A549 (cell line): ENCODE results near the gene NOTCH2. TPM values are rescaled to one million over a fixed set of nuclear protein-coding genes. Genes with fewer than 3 reads are reported as not detected.

Source experiments
- ATAC-seq, 2 experiments: fragments of 200-7000 bp in 1 of 2; fragments of >200 bp in 1 of 2; cut with Nextera tagmentation in 1 of 2; cut with Tn5 transposase in 1 of 2; 3 replicates each; pipeline versions ENCODE4 v1.8.0 to v1.9.1; 2018 to 2020; ENCODE audit warnings: mild to moderate bottlenecking in 1 of 2, moderate library complexity in 1 of 2
- CTCF ChIA-PET: fragments of 300-600 bp; sonication (Branson Sonifier 250); formaldehyde crosslinking; extraction: SDS; loops from one replicate; lab custom pipeline; 2021; ENCODE audit warnings: antibody characterized with exemption, inconsistent platforms; lab: Yijun Ruan, JAX
- POLR2A ChIA-PET: fragments of 350-600 bp; formaldehyde crosslinking; extraction: SDS; loops from one replicate; lab custom pipeline; 2021; ENCODE audit warnings: antibody characterized with exemption, inconsistent platforms; lab: Yijun Ruan, JAX
- DNase-seq, 2 experiments: peaks; one replicate each; pipeline versions ENCODE4 v3.0.0 to v3.0.0-alpha.2; 2011 to 2016; ENCODE audit warnings: low read depth in 1 of 2, low spot score in 1 of 2
- FAIRE-seq: peaks from 2 replicates; lab custom pipeline; 2011; peaks lifted over from hg19 to GRCh38; lab: Jason Lieb, UNC
- H3K27ac ChIP-seq, 2 experiments: fragments of >200 bp; sonication (Bioruptor Twin); formaldehyde crosslinking; 3 replicates each; pipeline ENCODE4 v1.5.1; 2016 to 2017
- H3K4me1 ChIP-seq: fragments of >200 bp; sonication (Bioruptor Twin); formaldehyde crosslinking; 3 replicates; pipeline ENCODE4 v1.6.1; 2016
- H3K4me2 ChIP-seq: fragments of >200 bp; sonication (Bioruptor Twin); formaldehyde crosslinking; 3 replicates; pipeline ENCODE4 v1.6.1; 2016
- H3K4me3 ChIP-seq: fragments of >200 bp; sonication (Bioruptor Twin); formaldehyde crosslinking; 3 replicates; pipeline ENCODE4 v1.5.1; 2016
- H3K9me3 ChIP-seq: fragments of >200 bp; sonication (Bioruptor Twin); formaldehyde crosslinking; 3 replicates; pipeline ENCODE4 v1.6.1; 2016
- BHLHE40 ChIP-seq: IDR thresholded peaks from 2 replicates; pipeline ENCODE4 v1.6.1; 2012; ENCODE audit warnings: low read depth, low read length, inconsistent platforms
- CBX2 ChIP-seq: fragments of 200-600 bp; sonication (generic); IDR thresholded peaks from 2 replicates; pipeline ENCODE4 v1.6.1; 2016; ENCODE audit warnings: low read depth, mild to moderate bottlenecking, borderline replicate concordance
- CBX8 ChIP-seq: fragments of 200-600 bp; sonication (generic); IDR thresholded peaks from 2 replicates; pipeline ENCODE4 v1.6.1; 2016
- CHD4 ChIP-seq: fragments of 200-600 bp; sonication (generic); IDR thresholded peaks from 2 replicates; pipeline ENCODE4 v1.6.1; 2016; ENCODE audit warnings: antibody characterized with exemption, mild to moderate bottlenecking, borderline replicate concordance
- EP300 ChIP-seq, 2 experiments: fragments of >200 bp; sonication (Bioruptor Twin); formaldehyde crosslinking; IDR thresholded peaks; 2 replicates in 1 of 2; 3 replicates in 1 of 2; pipeline ENCODE4 v1.6.1; 2016 to 2017
- ESRRA ChIP-seq: fragments of 150-350 bp; IDR thresholded peaks from 2 replicates; pipeline ENCODE4 v1.6.1; 2014; ENCODE audit warnings: mild to moderate bottlenecking, low read length, borderline replicate concordance
- FOSB ChIP-seq: fragments of 250-450 bp; sonication (Bioruptor Pico); IDR thresholded peaks from 2 replicates; pipeline ENCODE4 v1.5.0; 2020; ENCODE audit warnings: mild to moderate bottlenecking, moderate library complexity
- HEYL ChIP-seq: fragments of 250-450 bp; sonication (Bioruptor Pico); IDR thresholded peaks from 2 replicates; pipeline ENCODE4 v1.8.0; 2021; ENCODE audit warnings: mild to moderate bottlenecking, moderate library complexity
- HOXB13 ChIP-seq: fragments of 250-450 bp; sonication (Bioruptor Pico); IDR thresholded peaks from 2 replicates; pipeline ENCODE4 v1.5.0; 2020; ENCODE audit warnings: low read depth, mild to moderate bottlenecking, moderate library complexity
- HOXB5 ChIP-seq: fragments of 250-450 bp; sonication (Bioruptor Pico); IDR thresholded peaks from 2 replicates; pipeline ENCODE4 v1.5.0; 2020; ENCODE audit warnings: mild to moderate bottlenecking, moderate library complexity
- JUN ChIP-seq, 2 experiments: fragments of >200 bp; sonication (Bioruptor Twin); formaldehyde crosslinking; IDR thresholded peaks; 2 replicates in 1 of 2; 3 replicates in 1 of 2; pipeline ENCODE4 v1.6.1; 2016 to 2017
- KDM1A ChIP-seq: fragments of 200-600 bp; sonication (generic); IDR thresholded peaks from 2 replicates; pipeline ENCODE4 v1.6.1; 2016; ENCODE audit warnings: low read depth, mild to moderate bottlenecking
- KDM5A ChIP-seq: fragments of 200-600 bp; sonication (generic); IDR thresholded peaks from 2 replicates; pipeline ENCODE4 v1.6.1; 2016; ENCODE audit warnings: antibody characterized with exemption, mild to moderate bottlenecking
- MAFK ChIP-seq: fragments of 450-650 bp; IDR thresholded peaks from 2 replicates; pipeline ENCODE4 v1.6.1; 2014; ENCODE audit not compliant: partially characterized antibody
- MAZ ChIP-seq: fragments of 150-350 bp; IDR thresholded peaks from 2 replicates; pipeline ENCODE4 v1.6.1; 2014; ENCODE audit warnings: antibody characterized with exemption, low read depth, low read length, borderline replicate concordance
- NFE2L2 ChIP-seq: fragments of 150-350 bp; conservative IDR thresholded peaks from 2 replicates; pipeline ENCODE4 v1.6.1; 2014; ENCODE audit warnings: low read length
- PHF8 ChIP-seq: fragments of 200-600 bp; sonication (generic); IDR thresholded peaks from 2 replicates; pipeline ENCODE4 v1.6.1; 2016; ENCODE audit warnings: low read depth, mild to moderate bottlenecking, antibody characterized with exemption, moderate library complexity, borderline replicate concordance
- POLR2A ChIP-seq: IDR thresholded peaks from 2 replicates; pipeline ENCODE4 v1.6.1; 2012; ENCODE audit warnings: mild to moderate bottlenecking, low read length
- RAD21 ChIP-seq, 2 experiments: fragments of >200 bp in 1 of 2; sonication (Bioruptor Twin) in 1 of 2; formaldehyde crosslinking in 1 of 2; IDR thresholded peaks in 1 of 2; conservative IDR thresholded peaks in 1 of 2; 2 replicates in 1 of 2; 3 replicates in 1 of 2; pipeline ENCODE4 v1.6.1; 2012 to 2018; ENCODE audit warnings: inconsistent platforms in 1 of 2
- RCOR1 ChIP-seq: fragments of 150-350 bp; IDR thresholded peaks from 2 replicates; pipeline ENCODE4 v1.6.1; 2014; ENCODE audit warnings: antibody characterized with exemption, low read length, low read depth
- SMC3 ChIP-seq: fragments of >200 bp; sonication (Bioruptor Twin); formaldehyde crosslinking; IDR thresholded peaks from 3 replicates; pipeline ENCODE4 v1.6.1; 2018; ENCODE audit warnings: inconsistent platforms
- SREBF2 ChIP-seq: fragments of 450-650 bp; IDR thresholded peaks from 2 replicates; pipeline ENCODE4 v1.6.1; 2014; ENCODE audit warnings: mild to moderate bottlenecking, moderate library complexity
- ZC3H11A ChIP-seq: fragments of 450-650 bp; IDR thresholded peaks from 2 replicates; pipeline ENCODE4 v1.6.1; 2014; ENCODE audit warnings: antibody characterized with exemption, mild to moderate bottlenecking
- WGBS: methylation state at CpG from one replicate; pipeline ENCODE4 v1.1.6; 2017; ENCODE audit errors: missing lambda C conversion rate; 5-methylcytosine and 5-hydroxymethylcytosine counted together
- polyA plus RNA-seq, 4 experiments: library from polyadenylated mRNA; depleted of rRNA in 3 of 4; stranded (reverse); fragments of >200 nt; fragmentation: RNase III in 1 of 4; extraction: RNeasy Plus Mini Kit Qiagen cat#74134 plus additional on column Dnase treatment in 1 of 4; gene quantifications; 2 replicates in 3 of 4; 3 replicates in 1 of 4; pipeline ENCODE4 v1.2.3, GENCODE V29; 2011 to 2017
- TF ChIP-seq, protein P1 (sequence below): fragments of >200 bp; sonication (Bioruptor Twin); formaldehyde crosslinking; IDR thresholded peaks from 3 replicates; pipeline ENCODE4 v1.5.1; 2016
- TF ChIP-seq, protein P2 (sequence below): fragments of >200 bp; sonication (Bioruptor Twin); formaldehyde crosslinking; IDR thresholded peaks from 2 replicates; pipeline ENCODE4 v1.6.1; 2016
- TF ChIP-seq, protein P3 (sequence below): fragments of 250-450 bp; sonication (Bioruptor Pico); IDR thresholded peaks from 2 replicates; pipeline ENCODE4 v1.5.0; 2020; ENCODE audit warnings: low read depth, mild to moderate bottlenecking, moderate library complexity
- TF ChIP-seq, protein P4 (sequence below): fragments of >200 bp; sonication (Bioruptor Twin); formaldehyde crosslinking; IDR thresholded peaks from 3 replicates; pipeline ENCODE4 v1.6.1; 2016

Gene NOTCH2
- polyA plus RNA-seq, 2 of the 4 experiments (the other 2 are of a cell fraction): 11.6 to 15.0 TPM

DNA sequence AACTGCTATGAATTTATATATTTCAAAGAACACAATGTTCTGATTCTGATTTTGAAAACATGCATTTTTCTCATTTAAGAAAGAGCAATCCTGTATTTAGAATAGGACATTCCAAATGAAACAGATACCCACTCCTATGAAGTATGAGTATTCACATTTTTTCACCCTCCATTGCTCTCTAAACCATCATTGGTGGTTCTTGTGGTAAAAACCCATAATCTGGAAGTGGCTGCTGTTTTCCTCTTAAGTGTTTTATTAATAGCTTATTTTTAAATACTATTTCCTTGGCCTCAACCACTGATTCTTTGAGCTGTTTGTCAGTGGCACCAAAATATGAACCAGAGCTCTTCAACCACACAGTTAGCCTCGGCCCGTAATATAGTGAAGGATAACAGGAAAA is 113.2 kb downstream of the NOTCH2 start:
- CTCF ChIA-PET: interaction anchor here (0.6 to 1.9 kb wide), 2 partner anchors 12 to 18 kb away, joined by 3 to 5 read pairs; no protein-coding TSS in a partner anchor
- POLR2A ChIA-PET: no interaction called here
- no peak for DNase-seq
- TF ChIP-seq FOSB: no peak
- no peak for TF ChIP-seq HOXB5
- TF ChIP-seq ESRRA: no peak
- no peak for TF ChIP-seq MAZ
- TF ChIP-seq KDM5A: no peak
- no peak for TF ChIP-seq BHLHE40
- TF ChIP-seq, protein P1, sequence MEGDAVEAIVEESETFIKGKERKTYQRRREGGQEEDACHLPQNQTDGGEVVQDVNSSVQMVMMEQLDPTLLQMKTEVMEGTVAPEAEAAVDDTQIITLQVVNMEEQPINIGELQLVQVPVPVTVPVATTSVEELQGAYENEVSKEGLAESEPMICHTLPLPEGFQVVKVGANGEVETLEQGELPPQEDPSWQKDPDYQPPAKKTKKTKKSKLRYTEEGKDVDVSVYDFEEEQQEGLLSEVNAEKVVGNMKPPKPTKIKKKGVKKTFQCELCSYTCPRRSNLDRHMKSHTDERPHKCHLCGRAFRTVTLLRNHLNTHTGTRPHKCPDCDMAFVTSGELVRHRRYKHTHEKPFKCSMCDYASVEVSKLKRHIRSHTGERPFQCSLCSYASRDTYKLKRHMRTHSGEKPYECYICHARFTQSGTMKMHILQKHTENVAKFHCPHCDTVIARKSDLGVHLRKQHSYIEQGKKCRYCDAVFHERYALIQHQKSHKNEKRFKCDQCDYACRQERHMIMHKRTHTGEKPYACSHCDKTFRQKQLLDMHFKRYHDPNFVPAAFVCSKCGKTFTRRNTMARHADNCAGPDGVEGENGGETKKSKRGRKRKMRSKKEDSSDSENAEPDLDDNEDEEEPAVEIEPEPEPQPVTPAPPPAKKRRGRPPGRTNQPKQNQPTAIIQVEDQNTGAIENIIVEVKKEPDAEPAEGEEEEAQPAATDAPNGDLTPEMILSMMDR: no peak
- TF ChIP-seq RCOR1: no peak
- TF ChIP-seq EP300 (IDR thresholded peaks at IDR 0.05): no peak
- TF ChIP-seq SMC3: no peak
- TF ChIP-seq MAFK: no peak
- no peak for TF ChIP-seq SREBF2
- TF ChIP-seq PHF8: no peak
- no peak for TF ChIP-seq HOXB13 (CRISPR knock-in tag)
- TF ChIP-seq HEYL (CRISPR knock-in tag): no peak
- TF ChIP-seq, all 56 proteins: peak for 0
- Histone ChIP-seq H3K27ac (no peak overlapping the region), H3K4me2 (no peak overlapping the region), H3K4me1 (no peaks in the 10 kb centered on the region), H3K9me3 (no peaks in the 10 kb centered on the region), H3K4me3 (no peak overlapping the region)
- FAIRE-seq: no peak
- no peak for ATAC-seq
- 94% methylated on average over 2 of the region's 2 CpGs for WGBS

DNA sequence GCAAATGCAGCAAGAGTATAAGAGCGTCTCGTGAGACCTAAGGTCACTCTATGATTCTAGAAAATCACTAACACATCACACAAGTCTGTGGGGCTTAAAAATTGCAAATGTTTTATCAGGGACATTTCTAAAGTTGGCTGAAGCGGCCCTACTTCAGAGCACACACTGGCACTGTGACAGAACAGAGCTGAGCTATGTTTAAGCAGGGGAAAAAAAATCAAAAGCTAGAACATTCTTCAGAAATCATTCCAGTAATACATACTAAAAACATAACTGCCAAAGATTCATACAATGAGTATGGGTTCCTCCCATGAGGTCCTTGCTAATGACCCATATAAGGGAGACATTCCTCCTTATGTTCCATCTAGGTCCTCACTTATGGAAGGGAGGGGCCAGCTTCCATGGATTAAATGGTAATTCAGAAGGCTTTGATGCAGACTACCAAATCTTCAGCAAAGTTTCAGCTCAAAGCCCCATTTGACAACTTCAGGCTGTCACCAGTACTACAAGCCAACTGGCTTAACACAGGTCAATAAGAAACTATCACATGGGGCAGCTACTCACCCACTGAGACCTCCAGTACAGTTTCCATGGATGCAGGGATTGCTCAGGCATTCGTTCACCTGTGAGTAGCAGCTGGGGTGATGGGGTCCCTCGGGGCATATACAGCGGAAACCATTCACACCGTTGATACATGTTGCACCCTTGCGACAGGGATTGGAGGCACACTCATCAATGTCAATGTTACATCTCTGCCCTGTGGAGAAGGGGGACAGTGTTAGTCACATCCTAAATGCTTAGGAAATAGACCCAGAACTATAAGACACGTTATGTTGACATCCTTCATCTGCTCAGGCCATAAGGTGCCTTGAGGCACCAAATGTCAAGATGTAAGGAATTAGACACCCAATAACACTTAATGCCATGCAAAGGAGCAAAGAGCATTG is 114.7 kb downstream of the NOTCH2 start:
- Histone ChIP-seq H3K27ac (no peak overlapping the region), H3K4me3 (no peak overlapping the region), H3K4me1 (no peaks in the 10 kb centered on the region), H3K9me3 (no peaks in the 10 kb centered on the region), H3K4me2 (no peak overlapping the region)
- no peak for DNase-seq
- ChIA-PET POLR2A (no interaction called here), CTCF (interaction anchor here (1.8 kb wide), 1 partner anchor 13 kb away, joined by 7 read pairs; no protein-coding TSS in a partner anchor)
- 92% methylated on average over 7 of the region's 9 CpGs for WGBS
- no peak; a peak in 1 of 6 replicates for ATAC-seq
- no peak for TF ChIP-seq ESRRA
- TF ChIP-seq RCOR1: no peak
- no peak for TF ChIP-seq CHD4
- TF ChIP-seq POLR2A: no peak
- TF ChIP-seq, protein P2, sequence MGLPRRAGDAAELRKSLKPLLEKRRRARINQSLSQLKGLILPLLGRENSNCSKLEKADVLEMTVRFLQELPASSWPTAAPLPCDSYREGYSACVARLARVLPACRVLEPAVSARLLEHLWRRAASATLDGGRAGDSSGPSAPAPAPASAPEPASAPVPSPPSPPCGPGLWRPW: no peak
- TF ChIP-seq CBX8: no peak
- TF ChIP-seq KDM1A: no peak
- TF ChIP-seq JUN (IDR thresholded peaks at IDR 0.05): no peak
- no peak for TF ChIP-seq ZC3H11A
- TF ChIP-seq CBX2: no peak
- TF ChIP-seq, protein P3, sequence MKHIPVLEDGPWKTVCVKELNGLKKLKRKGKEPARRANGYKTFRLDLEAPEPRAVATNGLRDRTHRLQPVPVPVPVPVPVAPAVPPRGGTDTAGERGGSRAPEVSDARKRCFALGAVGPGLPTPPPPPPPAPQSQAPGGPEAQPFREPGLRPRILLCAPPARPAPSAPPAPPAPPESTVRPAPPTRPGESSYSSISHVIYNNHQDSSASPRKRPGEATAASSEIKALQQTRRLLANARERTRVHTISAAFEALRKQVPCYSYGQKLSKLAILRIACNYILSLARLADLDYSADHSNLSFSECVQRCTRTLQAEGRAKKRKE (CRISPR knock-in tag): no peak
- no peak for TF ChIP-seq RAD21 (conservative IDR thresholded peaks at IDR 0.05 in 1 of 2, IDR thresholded peaks at IDR 0.05 in 1 of 2)
- TF ChIP-seq FOSB: no peak
- TF ChIP-seq, protein P4, sequence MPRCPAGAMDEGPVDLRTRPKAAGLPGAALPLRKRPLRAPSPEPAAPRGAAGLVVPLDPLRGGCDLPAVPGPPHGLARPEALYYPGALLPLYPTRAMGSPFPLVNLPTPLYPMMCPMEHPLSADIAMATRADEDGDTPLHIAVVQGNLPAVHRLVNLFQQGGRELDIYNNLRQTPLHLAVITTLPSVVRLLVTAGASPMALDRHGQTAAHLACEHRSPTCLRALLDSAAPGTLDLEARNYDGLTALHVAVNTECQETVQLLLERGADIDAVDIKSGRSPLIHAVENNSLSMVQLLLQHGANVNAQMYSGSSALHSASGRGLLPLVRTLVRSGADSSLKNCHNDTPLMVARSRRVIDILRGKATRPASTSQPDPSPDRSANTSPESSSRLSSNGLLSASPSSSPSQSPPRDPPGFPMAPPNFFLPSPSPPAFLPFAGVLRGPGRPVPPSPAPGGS: no peak
- no peak for TF ChIP-seq NFE2L2
- no peak for TF ChIP-seq BHLHE40
- no peak for TF ChIP-seq EP300 (IDR thresholded peaks at IDR 0.05)
- no peak for TF ChIP-seq HOXB5
- no peak for FAIRE-seq
